ENCODE results near the gene TGIF2.

Gene TGIF2

GRCh38 chr20:36591854-36592641 lies 18.7 kb downstream of the TGIF2 start:
- Histone ChIP-seq H3K27me3 (ENCODE audit: control insufficient read depth in 1 of 2, insufficient read depth in 1 of 2, low read length in 2 of 2) (peaks cover 0 to 17% of the 10 kb centered on the region in 2 experiments), H3K79me1 (replicated peaks; ENCODE audit: low read length, poor library complexity, severe bottlenecking) (peaks cover 11% of the 10 kb centered on the region), H3K4me3 (ENCODE audit: insufficient read depth in 1 of 2, low read depth in 1 of 2, low read length in 2 of 2) (no peak overlapping the region), H3K23ac (ENCODE audit: low read length in 2 of 2) (no peak overlapping the region), H3K18ac (ENCODE audit: low read depth in 1 of 2, low read length in 2 of 2) (no peak overlapping the region), H3K14ac (ENCODE audit: low read length in 2 of 2) (no peak overlapping the region), H2BK15ac (ENCODE audit: low read depth, poor library complexity, severe bottlenecking) (no peak overlapping the region), H3K27ac (ENCODE audit: low read length, poor library complexity, severe bottlenecking) (peak overlapping the region; percentile 36), H2AFZ (ENCODE audit: low read depth, low read length) (no peak overlapping the region), H2BK12ac (ENCODE audit: low read length in 2 of 2) (no peak overlapping the region), H2BK5ac (ENCODE audit: low read depth, low read length, poor library complexity, severe bottlenecking) (no peak overlapping the region), H3K4ac (ENCODE audit: low read depth in 1 of 2, low read length in 2 of 2) (no peak overlapping the region), H3K36me3 (ENCODE audit: control insufficient read depth in 1 of 2, insufficient read depth in 2 of 2, low read depth in 1 of 2, low read length in 2 of 2) (peaks cover 0 to 39% of the 10 kb centered on the region in 2 experiments), H3K9me3 (ENCODE audit: control insufficient read depth, low read length) (no peaks in the 10 kb centered on the region), H3K9ac (ENCODE audit: low read length) (no peak overlapping the region), H2AK5ac (ENCODE audit: low read length, severe bottlenecking) (no peak overlapping the region), H3K4me2 (ENCODE audit: low read length, poor library complexity, severe bottlenecking) (no peak overlapping the region), H4K91ac (ENCODE audit: low read length) (no peak overlapping the region), H2BK120ac (ENCODE audit: low read depth, low read length) (no peak overlapping the region), H4K8ac (ENCODE audit: low read length) (no peak overlapping the region), H3K4me1 (ENCODE audit: control insufficient read depth, insufficient read depth, low read depth, low read length) (peaks cover 7% of the 10 kb centered on the region)
- peak; percentile 59 for DNase-seq
- 86% methylated on average over 8 of the region's 9 CpGs for WGBS

GRCh38 chr20:36593347-36593929 lies 20.0 kb downstream of the TGIF2 start:
- no peak overlapping the region for H2AK5ac ChIP-seq (ENCODE audit: low read length, severe bottlenecking)
- no peak overlapping the region for H3K4me2 ChIP-seq (ENCODE audit: low read length, poor library complexity, severe bottlenecking)
- H3K18ac ChIP-seq (ENCODE audit: low read depth in 1 of 2, low read length in 2 of 2) = no peak overlapping the region
- H2BK5ac ChIP-seq (ENCODE audit: low read depth, low read length, poor library complexity, severe bottlenecking) = no peak overlapping the region
- H3K4me3 ChIP-seq (ENCODE audit: insufficient read depth in 1 of 2, low read depth in 1 of 2, low read length in 2 of 2) = no peak overlapping the region
- no peak overlapping the region for H2AFZ ChIP-seq (ENCODE audit: low read depth, low read length)
- WGBS = 100% methylated on average over 5 of the region's 5 CpGs
- no peak overlapping the region for H3K23ac ChIP-seq (ENCODE audit: low read length in 2 of 2)
- no peak overlapping the region for H3K4ac ChIP-seq (ENCODE audit: low read depth in 1 of 2, low read length in 2 of 2)
- H2BK12ac ChIP-seq (ENCODE audit: low read length in 2 of 2) = no peak overlapping the region
- peaks cover 8% of the 10 kb centered on the region for H3K79me1 ChIP-seq (replicated peaks; ENCODE audit: low read length, poor library complexity, severe bottlenecking)
- no peak for DNase-seq
- peaks cover 0 to 31% of the 10 kb centered on the region in 2 experiments for H3K36me3 ChIP-seq (ENCODE audit: control insufficient read depth in 1 of 2, insufficient read depth in 2 of 2, low read depth in 1 of 2, low read length in 2 of 2)
- H2BK15ac ChIP-seq (ENCODE audit: low read depth, poor library complexity, severe bottlenecking) = no peak overlapping the region
- no peak overlapping the region for H2BK120ac ChIP-seq (ENCODE audit: low read depth, low read length)
- no peak overlapping the region for H4K8ac ChIP-seq (ENCODE audit: low read length)
- H3K27ac ChIP-seq (ENCODE audit: low read length, poor library complexity, severe bottlenecking) = no peak overlapping the region
- H3K27me3 ChIP-seq (ENCODE audit: control insufficient read depth in 1 of 2, insufficient read depth in 1 of 2, low read length in 2 of 2) = peaks cover 0 to 10% of the 10 kb centered on the region in 2 experiments
- no peak overlapping the region for H3K14ac ChIP-seq (ENCODE audit: low read length in 2 of 2)
- no peak overlapping the region for H3K9ac ChIP-seq (ENCODE audit: low read length)
- H4K91ac ChIP-seq (ENCODE audit: low read length) = no peak overlapping the region
- H3K4me1 ChIP-seq (ENCODE audit: control insufficient read depth, insufficient read depth, low read depth, low read length) = peaks cover 7% of the 10 kb centered on the region
- no peaks in the 10 kb centered on the region for H3K9me3 ChIP-seq (ENCODE audit: control insufficient read depth, low read length)

- H3K27ac ChIP-seq (ENCODE audit: low read length, poor library complexity, severe bottlenecking) = no peak overlapping the region
- H3K27me3 ChIP-seq (ENCODE audit: control insufficient read depth in 1 of 2, insufficient read depth in 1 of 2, low read length in 2 of 2) = no peaks in the 10 kb centered on the region
- H2BK12ac ChIP-seq (ENCODE audit: low read length in 2 of 2) = no peak overlapping the region
- no peaks in the 10 kb centered on the region for H3K36me3 ChIP-seq (ENCODE audit: control insufficient read depth in 1 of 2, insufficient read depth in 2 of 2, low read depth in 1 of 2, low read length in 2 of 2)
- H2BK15ac ChIP-seq (ENCODE audit: low read depth, poor library complexity, severe bottlenecking) = no peak overlapping the region
- no peak overlapping the region for H2BK5ac ChIP-seq (ENCODE audit: low read depth, low read length, poor library complexity, severe bottlenecking)
- H2AFZ ChIP-seq (ENCODE audit: low read depth, low read length) = no peak overlapping the region
- WGBS = 91% methylated on average over 3 of the region's 5 CpGs
- no peak overlapping the region for H3K14ac ChIP-seq (ENCODE audit: low read length in 2 of 2)
- DNase-seq = no peak
- no peak overlapping the region for H3K18ac ChIP-seq (ENCODE audit: low read depth in 1 of 2, low read length in 2 of 2)
- H3K4me2 ChIP-seq (ENCODE audit: low read length, poor library complexity, severe bottlenecking) = no peak overlapping the region
- no peaks in the 10 kb centered on the region for H3K79me1 ChIP-seq (replicated peaks; ENCODE audit: low read length, poor library complexity, severe bottlenecking)
- H2AK5ac ChIP-seq (ENCODE audit: low read length, severe bottlenecking) = no peak overlapping the region
- H4K91ac ChIP-seq (ENCODE audit: low read length) = no peak overlapping the region
- H2BK120ac ChIP-seq (ENCODE audit: low read depth, low read length) = no peak overlapping the region
- H3K4me1 ChIP-seq (ENCODE audit: control insufficient read depth, insufficient read depth, low read depth, low read length) = peaks cover 3% of the 10 kb centered on the region
- no peak overlapping the region for H4K8ac ChIP-seq (ENCODE audit: low read length)
- no peaks in the 10 kb centered on the region for H3K9me3 ChIP-seq (ENCODE audit: control insufficient read depth, low read length)
- no peak overlapping the region for H3K4ac ChIP-seq (ENCODE audit: low read depth in 1 of 2, low read length in 2 of 2)
- no peak overlapping the region for H3K9ac ChIP-seq (ENCODE audit: low read length)
- no peak overlapping the region for H3K23ac ChIP-seq (ENCODE audit: low read length in 2 of 2)
- H3K4me3 ChIP-seq (ENCODE audit: insufficient read depth in 1 of 2, low read depth in 1 of 2, low read length in 2 of 2) = no peak overlapping the region
Measured at GRCh38 chr20:36599912-36600345, 26.5 kb downstream of the TGIF2 start.

GRCh38 chr20:36601540-36601939 lies 28.1 kb downstream of the TGIF2 start:
- Histone ChIP-seq H2BK5ac (ENCODE audit: low read depth, low read length, poor library complexity, severe bottlenecking) (no peak overlapping the region), H3K79me1 (replicated peaks; ENCODE audit: low read length, poor library complexity, severe bottlenecking) (no peaks in the 10 kb centered on the region), H2AK5ac (ENCODE audit: low read length, severe bottlenecking) (no peak overlapping the region), H3K4me2 (ENCODE audit: low read length, poor library complexity, severe bottlenecking) (no peak overlapping the region), H3K14ac (ENCODE audit: low read length in 2 of 2) (no peak overlapping the region), H3K9me3 (ENCODE audit: control insufficient read depth, low read length) (no peaks in the 10 kb centered on the region), H2BK12ac (ENCODE audit: low read length in 2 of 2) (no peak overlapping the region), H3K27ac (ENCODE audit: low read length, poor library complexity, severe bottlenecking) (no peak overlapping the region), H3K9ac (ENCODE audit: low read length) (no peak overlapping the region), H3K23ac (ENCODE audit: low read length in 2 of 2) (no peak overlapping the region), H3K18ac (ENCODE audit: low read depth in 1 of 2, low read length in 2 of 2) (no peak overlapping the region), H2AFZ (ENCODE audit: low read depth, low read length) (no peak overlapping the region), H3K4ac (ENCODE audit: low read depth in 1 of 2, low read length in 2 of 2) (no peak overlapping the region), H3K4me1 (ENCODE audit: control insufficient read depth, insufficient read depth, low read depth, low read length) (peaks cover 6% of the 10 kb centered on the region), H3K27me3 (ENCODE audit: control insufficient read depth in 1 of 2, insufficient read depth in 1 of 2, low read length in 2 of 2) (no peaks in the 10 kb centered on the region), H2BK120ac (ENCODE audit: low read depth, low read length) (no peak overlapping the region), H4K8ac (ENCODE audit: low read length) (no peak overlapping the region), H2BK15ac (ENCODE audit: low read depth, poor library complexity, severe bottlenecking) (no peak overlapping the region), H4K91ac (ENCODE audit: low read length) (no peak overlapping the region), H3K36me3 (ENCODE audit: control insufficient read depth in 1 of 2, insufficient read depth in 2 of 2, low read depth in 1 of 2, low read length in 2 of 2) (peaks cover 0 to 4% of the 10 kb centered on the region in 2 experiments), H3K4me3 (ENCODE audit: insufficient read depth in 1 of 2, low read depth in 1 of 2, low read length in 2 of 2) (no peak overlapping the region)
- no peak for DNase-seq
- 52% methylated on average over 1 of the region's 1 CpG for WGBS

All from mesenchymal stem cell (in vitro differentiated cells and primary cell).